DMS 273 treated with DMSO at 0.1 percent for 48 hours (cell line): ENCODE data around the gene RBPMS2.
"Not testable (repeated sequence)": the region's sequence is repeated elsewhere in the genome, so short reads cannot be mapped to it uniquely, and the experiment has no call there.

Experiments
- DNase-seq: peaks from one replicate; lab custom pipeline; 2025; lab: John Stamatoyannopoulos, UW

RBPMS2 gene

DNA sequence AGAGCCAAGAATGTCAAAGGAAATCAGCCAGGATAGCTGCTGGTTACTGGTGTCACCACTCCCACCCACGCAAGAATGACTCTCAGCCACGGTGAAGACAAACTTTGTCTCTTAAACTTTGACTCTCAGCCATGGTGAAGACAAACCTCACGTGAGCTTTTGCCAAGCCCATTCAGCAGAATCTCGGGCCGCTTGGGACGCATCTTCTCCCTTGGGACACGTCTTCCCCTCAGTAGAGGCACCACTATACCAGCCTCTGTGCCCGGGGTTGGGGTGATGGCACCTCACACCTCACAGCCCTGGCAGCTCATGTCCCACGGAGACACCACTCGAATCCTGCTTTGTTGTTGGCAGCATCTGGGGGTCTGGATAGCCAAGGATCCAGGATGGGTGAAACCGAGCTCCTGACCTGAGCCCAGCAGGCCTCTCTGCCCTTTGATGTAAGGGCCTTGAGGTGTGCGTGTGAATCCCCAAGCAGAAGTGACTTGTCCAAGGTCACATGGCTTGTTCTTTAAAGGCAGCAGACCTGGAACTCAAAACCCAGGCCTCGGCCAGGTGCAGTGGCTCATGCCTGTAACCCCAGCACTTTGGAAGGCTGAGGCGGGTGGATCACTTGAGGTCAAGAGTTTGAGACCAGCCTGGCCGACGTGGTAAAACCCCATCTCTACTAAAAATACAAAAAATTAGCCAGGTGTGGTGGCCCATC, 21.8 kb downstream of the RBPMS2 start:
- DNase-seq, result no peak

DNA sequence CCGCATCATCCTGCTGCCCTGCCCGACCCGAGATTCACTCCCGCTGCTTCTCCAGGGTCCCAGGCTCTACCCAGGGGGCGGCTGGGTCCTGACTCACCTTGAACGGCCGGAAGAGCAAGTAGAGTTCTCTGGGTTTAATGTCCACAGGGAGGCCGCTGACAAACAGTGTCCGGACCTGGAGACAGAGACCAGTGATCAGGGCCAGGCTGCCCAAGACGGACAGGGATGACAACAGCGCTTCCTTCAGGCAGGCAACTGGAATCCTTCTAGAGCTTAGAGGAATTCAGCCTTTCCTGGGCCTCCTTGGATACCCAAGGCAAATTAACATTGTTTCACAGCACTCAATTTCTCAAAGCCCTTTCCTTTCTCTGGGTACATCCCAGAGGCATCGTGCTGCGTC, 23.9 kb downstream of the RBPMS2 start:
- no peak for DNase-seq

DNA sequence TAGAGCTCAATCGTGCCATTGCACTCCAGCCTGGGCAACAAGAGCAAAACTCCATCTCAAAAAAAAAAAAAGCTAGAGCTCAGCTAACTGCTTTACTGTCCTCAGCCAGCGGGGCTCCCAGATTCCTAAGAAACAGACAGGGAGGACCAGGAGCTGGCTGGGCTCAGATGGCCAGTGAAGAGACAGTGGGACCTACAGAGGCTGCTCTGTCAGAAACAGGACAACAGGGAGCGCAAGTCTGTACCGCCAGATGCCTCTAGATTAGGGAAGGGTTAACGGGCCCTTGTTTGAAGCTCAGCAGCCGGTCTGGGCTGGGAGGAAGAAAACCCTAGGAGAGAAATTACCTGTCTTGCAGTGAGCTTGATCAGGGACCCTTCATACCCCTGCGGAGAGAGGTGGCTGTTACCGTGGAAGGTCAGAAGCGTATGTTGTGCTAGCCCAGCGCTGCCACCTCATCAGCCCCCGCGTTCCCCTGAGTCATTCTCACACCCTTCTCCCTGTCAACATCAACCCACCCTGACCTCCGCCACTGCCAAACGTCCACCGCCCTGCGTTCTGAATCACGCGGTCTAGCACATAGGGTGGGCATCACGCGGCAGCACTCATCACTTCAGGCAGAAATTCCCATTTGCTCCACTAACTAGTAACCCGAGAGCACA, 25.3 kb downstream of the RBPMS2 start:
- DNase-seq, result no peak

DNA sequence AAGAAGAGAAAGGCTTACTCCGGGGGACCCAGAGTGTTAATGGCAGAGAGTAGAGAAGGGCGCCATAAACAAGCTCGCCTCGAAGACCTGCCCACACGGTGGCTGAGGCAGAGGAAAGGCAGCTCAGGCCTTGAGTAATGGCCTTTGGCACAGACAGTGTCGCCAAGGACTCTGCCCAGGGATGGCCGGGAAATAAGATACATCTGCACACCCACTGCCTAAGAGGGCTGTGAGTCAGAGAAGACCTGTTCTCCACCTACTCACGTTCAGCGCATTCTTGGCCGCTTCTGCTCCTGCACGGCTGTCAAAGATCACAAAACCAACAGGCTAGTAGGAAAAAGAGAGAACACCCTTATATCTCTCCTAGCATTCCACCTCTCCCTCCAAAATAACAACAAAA, 26.2 kb downstream of the RBPMS2 start:
- no peak for DNase-seq

DNA sequence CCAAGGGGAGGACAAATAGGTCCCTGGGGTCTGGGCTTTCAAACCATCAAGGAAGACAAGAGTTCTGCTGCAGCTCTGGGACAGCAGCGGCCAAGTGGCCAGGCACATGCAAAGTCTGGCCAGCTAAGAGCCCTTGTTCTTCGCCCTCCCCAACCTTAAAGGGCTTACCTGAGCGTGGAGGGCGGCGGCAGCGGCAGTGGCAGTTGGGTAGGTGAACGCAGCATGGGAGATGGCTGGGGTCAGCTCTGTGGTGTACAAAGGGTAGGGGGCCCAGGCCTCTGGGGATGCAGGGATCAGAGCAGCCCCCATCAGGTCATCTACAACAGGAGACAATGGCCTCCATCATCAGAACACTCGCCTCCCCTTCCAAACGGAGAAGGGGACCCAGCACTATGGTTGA, 27.1 kb downstream of the RBPMS2 start:
- DNase-seq, result no peak

DNA sequence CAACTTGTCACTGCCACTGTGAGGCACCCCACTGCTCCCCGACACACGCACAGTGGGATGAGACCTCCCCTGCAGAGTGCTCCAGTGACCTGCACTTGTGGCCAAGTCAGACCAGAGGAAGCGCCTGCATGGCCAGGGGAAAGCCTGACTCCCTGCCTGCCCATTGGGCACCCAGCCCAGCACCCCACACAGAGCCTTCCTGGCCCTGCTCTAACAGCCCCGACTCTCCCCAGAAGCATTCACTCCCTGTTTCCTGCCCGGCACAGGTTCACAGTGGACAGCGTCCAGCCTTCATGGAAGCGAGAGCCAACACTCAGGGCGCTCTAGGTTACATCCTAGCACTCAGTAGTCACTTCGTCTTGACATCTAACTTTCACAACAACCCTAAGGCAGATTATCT, 27.8 kb downstream of the RBPMS2 start:
- DNase-seq, result no peak

DNA sequence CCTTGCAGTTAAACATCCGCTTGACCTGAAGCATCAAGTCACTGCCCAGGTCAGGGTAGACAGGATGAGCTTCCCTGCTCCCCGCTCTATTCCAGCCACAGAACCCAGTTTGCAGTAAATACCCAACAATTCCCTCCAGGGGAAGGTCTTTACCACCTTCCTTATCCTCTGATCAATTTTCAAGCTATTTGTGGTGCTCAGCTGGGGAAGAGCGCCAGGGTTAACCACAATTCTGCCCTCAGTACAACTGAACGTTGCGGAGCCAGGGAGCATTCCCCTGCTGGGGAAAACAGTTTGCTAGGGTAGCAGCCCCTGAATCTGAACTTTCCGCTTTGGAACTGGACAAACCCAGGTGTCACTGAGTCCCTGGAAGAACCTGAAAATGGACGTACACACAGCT, 28.5 kb downstream of the RBPMS2 start:
- no peak for DNase-seq

DNA sequence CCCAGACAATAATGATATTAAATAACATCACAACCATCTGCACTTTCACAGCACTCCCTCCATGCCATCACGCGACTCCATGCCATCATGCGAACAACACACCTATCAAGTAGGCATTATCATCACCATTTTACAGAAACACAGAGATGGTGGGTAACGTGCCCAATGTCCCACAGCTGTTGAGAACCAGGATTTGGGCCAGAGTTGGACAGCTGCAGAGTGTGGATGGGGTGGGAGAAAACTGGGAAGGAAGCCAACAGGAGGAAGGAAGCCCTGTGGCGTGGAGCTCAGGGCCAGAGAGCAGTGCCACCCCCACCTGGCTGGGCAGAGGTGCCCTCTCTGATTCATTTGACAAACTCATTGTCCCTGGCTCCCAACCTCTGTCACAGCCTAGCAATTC, 29.0 kb downstream of the RBPMS2 start:
- DNase-seq, result no peak

DNA sequence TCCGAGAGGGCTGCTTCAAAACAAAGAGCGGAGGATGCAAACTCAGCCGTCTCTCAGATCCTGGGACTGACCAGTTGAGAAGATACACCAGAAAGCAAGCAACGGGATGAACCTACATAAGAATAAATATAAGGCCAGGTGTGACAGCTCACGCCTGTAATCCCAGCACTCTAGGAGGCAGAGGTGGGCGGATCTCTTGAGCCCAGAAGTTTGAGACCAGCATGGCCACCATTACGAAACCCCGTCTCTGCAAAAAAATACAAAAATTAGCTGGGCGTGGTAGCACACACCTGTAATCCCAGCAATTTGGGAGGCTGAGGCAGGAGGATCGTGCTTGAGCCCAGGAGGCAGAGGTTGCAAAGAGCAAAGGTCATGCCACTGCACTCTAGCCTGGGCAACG, 31.7 kb downstream of the RBPMS2 start:
- DNase-seq, result no peak

DNA sequence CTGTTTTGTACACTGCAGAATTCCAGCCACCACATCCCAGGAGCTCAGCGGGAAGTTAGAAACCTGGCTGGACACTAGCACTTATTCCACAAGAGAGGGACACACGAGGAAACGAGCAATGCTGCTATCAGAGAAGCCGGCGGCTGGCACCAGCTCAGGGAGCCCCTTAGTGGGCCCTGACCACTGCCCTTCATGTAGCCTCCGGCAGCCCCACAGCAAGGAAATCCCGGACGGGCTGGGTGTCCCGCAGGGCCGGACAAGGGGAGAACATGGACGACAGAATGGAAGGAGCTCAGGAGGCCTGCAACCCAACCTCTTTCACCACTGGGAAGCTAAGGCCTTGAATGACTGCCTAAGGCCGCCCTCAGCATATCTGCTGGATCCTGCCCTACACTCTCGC, 32.5 kb downstream of the RBPMS2 start:
- DNase-seq, result no peak

DNA sequence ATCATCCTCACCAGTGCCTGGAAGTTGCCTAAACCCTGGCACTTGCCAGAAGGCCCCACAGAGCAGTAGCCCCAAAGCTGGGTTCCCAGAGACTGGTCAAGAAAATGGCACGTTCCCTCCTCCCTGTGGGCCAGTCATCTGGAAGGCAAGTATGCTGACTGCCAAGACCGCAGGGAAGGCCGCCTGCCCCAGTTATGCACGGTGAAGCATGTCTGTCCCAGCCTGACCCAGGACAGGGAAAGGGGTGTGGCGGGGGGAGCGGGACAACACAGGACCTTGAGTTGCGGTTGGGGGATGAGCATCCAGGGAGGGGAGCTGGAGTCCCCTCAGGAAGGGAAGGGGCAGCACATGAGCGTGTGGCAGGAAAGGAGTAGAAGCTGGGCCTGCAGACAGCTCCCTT, 33.0 kb downstream of the RBPMS2 start:
- DNase-seq, result no peak

DNA sequence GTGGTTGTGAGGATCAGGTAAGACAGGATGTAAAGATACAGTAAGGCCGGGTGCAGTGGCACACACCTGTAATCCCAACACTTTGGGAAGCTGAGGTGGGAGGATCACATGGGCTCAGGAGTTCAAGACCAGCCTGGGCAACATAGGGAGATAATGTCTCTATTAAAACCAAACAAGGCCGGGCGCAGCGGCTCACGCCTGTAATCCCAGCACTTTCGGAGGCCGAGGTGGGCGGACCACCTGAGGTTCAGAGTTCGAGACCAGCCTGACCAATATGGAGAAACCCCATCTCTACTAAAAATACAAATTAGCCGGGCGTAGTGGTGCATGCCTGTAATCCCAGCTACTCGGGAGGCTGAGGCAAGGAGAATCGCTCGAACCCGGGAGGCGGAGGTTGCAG, 33.7 kb downstream of the RBPMS2 start:
- not testable (repeated sequence) for DNase-seq

DNA sequence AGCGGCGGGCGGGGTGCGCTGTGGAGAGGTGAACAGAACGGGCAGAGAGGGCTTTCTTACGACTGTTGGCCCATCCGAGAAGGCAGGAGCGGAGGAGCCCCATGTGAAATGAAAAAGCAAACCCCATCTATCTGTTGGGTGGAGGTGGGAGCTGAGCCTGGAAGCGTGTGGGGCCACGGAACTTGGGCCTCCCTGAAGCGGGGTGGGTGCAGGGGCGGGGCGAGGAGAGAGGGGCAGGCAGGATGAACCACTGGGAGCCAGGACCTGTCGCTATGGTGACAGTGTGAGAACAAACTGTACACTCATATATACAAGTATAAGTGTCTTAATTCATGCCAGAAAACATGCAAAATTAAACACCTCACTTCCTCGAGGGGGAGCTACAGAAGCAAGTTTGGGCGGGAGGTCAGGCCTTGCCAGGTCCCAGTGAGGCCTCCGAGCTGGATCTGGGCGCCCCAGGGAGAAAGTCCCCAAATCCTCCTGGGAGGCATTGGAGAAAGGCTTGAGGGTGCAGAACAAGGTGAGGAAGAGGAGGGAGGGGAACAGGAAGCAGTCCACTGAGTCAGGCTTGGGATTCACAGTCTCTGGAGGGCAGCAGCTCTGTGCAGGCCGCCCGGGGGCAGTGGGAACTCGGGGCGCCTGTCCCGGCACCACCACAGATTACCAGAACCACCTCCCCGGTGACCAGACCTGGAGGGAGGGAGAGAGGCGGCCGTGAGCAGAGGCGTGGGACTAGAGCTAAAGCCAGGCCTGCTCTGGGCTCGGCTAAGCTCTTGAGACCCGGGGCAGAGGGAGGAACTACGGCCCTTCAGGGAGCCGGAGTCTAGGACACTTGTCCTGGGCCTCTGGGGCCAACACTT, 34.8 kb downstream of the RBPMS2 start:
- no peak for DNase-seq

DNA sequence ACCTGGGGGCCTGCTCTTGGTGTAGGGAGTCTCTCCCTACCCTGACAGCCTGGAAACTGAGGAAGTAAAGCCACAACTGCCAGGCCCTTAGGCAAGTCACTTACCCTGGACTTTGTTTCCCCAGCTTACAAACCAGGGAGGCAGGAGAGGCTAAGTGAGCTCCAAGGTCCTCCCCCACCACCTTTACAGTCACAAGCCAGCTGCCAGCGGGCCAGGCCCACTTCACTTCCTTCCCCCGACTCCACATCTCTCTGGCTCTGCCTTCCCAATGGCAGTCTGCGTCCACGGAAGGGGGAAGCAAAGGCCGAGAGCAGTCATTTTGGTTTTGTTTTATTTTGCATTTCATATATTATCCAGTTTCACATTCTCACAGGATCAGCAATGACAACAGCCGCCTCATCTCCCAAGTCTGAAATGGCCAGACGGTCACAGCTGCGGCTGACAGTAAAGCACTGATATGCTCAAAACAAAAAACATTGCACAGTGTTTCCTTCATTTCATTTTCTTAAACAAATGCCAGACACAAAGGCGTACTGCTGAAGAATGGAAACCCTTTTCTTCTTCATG, 35.7 kb downstream of the RBPMS2 start:
- no peak for DNase-seq

DNA sequence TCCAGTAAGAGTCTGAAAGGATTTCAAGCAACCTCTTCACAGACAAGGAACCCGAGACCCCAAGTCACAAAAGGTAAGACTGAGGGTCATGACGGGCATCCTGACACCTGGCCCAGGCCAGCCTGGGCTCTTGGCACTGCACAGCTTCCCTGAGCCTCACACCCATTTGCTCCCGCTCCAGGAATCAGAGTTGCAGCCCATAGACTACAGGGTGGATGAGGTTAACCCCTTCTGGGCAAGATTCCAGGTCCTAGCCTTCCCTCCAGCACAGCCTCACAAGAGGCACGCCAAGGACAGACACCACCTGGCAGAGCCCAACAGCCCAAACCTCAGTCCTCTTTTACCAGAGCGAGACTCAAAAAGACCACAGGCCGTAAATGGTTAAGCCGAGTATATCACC, 36.2 kb downstream of the RBPMS2 start:
- no peak for DNase-seq

DNA sequence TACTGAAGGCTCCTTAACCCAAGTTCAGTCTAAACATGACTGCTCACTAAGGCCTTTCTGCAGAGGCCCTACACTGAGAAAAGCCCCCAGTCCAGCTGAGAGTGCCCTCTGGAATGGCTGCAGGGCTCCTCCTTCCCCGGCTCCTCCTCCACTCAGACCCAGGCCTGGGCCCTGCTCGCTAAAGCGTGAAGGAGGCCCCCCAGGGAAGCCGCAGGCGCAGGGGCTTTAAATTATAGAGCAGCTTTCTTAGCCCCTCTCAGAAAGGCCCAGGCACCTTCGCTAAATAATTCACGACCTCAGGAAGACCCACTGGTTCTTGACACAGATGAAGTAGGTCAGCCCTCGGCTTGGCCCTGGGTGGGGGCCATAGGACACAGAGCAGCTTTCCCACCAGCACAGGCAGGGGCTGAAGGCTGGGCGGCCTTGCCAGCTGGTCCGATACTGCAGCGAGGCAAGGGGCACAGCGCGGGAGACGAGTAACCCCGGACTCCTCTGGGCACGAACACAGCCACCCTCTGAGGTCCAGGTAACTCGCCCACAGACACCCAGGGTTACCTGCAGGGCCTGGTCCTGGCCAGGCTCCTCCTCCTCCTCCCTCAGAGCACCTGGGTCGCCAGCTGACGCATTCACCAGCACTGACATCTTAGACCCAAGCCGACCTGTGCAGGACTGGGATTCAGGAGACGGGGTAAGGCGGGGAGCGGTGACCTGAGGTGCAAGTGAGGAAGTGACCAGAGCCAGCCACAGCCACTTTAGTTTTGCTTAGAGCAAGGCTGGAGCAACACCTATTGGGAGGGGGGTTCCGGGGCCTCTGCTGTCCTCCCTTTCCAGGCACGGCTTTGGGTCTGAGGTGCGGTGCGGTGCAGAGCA, 36.9 kb downstream of the RBPMS2 start:
- DNase-seq, result no peak

DNA sequence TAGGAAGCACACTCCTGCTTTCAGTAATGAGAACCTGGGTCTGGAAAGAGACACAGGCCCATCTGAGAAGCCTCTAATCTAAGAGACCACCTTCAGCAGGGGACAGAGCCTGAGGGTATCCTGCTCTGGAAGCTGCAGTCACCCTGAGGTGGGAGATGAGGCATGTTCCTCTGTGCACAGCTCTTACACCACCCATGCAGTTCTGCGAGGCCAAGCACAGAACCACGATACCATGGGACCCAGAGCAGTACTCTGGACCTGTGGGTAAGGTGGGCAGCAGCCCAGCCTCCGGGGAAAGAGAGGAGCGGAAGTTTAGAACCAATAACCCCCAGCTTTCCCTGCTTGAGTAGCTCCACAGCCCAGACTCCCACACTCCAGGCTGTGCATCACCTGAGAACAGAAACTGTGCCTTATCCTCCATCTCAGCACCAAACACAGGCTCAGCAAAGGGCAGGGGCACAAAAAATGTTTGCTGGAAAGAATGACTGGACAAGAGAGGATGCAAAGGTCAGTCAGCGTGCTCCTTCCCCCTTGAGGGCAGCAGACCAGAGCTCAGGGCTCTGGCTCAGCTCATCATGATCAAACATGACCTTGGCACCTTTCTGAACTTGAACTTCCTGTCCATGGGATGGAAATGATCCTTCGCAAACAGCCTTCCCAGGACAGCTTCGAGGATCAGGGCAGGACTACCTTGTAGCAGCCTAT, 43.1 kb downstream of the RBPMS2 start:
- no peak for DNase-seq

DNA sequence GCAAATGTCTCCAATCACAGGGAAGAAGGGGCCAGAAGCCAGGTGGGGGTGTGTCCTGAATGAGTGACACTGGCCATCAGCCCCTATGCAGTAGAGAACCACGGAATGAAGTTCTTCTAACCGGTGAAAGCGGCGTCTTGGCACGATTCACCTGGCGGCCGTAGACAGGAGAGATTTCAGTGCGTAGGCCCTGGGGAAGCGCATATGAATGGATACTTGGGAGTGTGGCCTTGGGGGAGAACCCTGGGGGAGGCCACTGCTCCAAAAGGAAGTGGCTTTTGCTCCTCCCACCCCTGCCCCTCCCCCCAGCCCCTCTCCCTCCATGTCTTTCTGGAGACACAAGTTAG, 43.6 kb downstream of the RBPMS2 start:
- no peak for DNase-seq

DNA sequence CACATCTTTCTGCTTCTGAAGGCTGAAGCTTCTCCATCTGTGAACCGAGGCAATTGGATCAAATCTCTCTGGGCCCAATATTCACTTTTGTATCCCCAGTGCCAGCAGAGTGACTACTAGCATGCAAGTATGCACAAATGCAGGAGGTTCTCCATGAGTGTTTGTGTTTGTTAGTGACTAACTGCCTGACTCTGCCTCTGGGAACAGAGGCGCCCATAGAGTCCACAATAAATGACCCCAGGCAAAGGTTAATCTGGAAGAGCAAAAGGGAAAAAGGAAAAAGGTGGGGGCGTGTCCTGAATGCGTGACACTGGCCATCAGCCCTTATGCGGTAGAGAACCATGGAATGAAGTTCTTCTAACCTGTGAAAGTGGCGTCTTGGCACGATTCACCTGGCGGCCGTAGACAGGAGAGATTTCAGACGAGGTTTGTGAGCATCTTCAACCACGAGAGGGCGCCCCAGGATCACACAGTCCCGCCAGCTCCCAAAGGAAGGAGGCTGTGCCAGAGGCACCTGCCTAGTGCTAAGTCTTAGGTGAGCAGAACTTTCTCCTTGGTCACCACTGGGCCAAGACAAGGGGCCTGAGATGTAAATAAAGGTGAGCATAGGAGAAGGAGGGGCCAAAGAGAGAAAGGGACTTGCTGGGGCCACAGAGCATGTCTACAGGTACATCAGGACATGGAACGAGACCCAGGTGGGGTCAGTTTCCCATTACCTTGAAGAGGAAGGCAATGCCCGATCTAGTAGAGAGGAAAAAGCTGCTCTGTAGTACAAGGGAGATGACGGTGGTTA, 44.2 kb downstream of the RBPMS2 start:
- DNase-seq, result no peak

DNA sequence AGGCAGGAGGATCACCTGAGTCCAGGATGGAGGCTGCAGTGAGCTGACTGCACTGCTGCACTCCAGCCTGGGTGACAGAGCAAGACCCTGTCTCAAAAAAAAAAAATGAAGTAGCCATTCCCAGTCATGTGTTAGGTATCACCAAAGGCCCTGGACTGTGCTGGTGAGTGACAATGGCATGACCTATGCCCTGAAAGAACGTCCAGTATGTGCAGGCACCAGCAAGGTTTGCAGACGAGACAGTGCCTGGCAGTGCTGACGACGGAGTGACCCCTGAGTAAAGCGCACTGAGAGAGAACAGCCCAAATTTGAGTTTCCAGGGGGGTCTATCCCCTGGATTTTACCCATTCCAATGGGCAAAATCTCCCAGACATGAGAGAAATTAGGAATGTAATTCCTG, 45.2 kb downstream of the RBPMS2 start:
- DNase-seq, result no peak
